B cell (primary cell): ENCODE data around the gene CNOT8.

Experiments
- EZH2 ChIP-seq: IDR thresholded peaks from 2 replicates; pipeline ENCODE4 v1.6.1; 2012; ENCODE audit warnings: borderline replicate concordance, low read depth, mild to moderate bottlenecking, moderate library complexity, low read length; ENCODE audit not compliant: insufficient read depth, poor library complexity, severe bottlenecking
- TF ChIP-seq, protein P1 (sequence below): fragments of 200-600 bp; IDR thresholded peaks from one replicate; pipeline ENCODE4 v1.8.0; 2022; ENCODE audit warnings: antibody characterized with exemption, mild to moderate bottlenecking

GRCh38 chr5:154830219-154830595 is 28.2 kb upstream of the CNOT8 start:
- TF ChIP-seq, protein P1, sequence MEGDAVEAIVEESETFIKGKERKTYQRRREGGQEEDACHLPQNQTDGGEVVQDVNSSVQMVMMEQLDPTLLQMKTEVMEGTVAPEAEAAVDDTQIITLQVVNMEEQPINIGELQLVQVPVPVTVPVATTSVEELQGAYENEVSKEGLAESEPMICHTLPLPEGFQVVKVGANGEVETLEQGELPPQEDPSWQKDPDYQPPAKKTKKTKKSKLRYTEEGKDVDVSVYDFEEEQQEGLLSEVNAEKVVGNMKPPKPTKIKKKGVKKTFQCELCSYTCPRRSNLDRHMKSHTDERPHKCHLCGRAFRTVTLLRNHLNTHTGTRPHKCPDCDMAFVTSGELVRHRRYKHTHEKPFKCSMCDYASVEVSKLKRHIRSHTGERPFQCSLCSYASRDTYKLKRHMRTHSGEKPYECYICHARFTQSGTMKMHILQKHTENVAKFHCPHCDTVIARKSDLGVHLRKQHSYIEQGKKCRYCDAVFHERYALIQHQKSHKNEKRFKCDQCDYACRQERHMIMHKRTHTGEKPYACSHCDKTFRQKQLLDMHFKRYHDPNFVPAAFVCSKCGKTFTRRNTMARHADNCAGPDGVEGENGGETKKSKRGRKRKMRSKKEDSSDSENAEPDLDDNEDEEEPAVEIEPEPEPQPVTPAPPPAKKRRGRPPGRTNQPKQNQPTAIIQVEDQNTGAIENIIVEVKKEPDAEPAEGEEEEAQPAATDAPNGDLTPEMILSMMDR, result no peak
- no peak for TF ChIP-seq EZH2
